Thyroid gland (tissue), 4 donors: ENCODE data around the gene ITGAV. TPM values are rescaled to one million over a fixed set of nuclear protein-coding genes. Genes with fewer than 3 reads are reported as not detected.

Source experiments
- DNase-seq, 2 donors: peaks; one replicate each; pipeline ENCODE4 v3.0.0-alpha.2; 2019
- H3K27ac ChIP-seq, 3 donors: fragments of 200-600 bp; sonication (generic); 1 replicate in 2 of 3; 2 replicates in 1 of 3; pipeline ENCODE4 v1.5.1; 2016 to 2019; ENCODE audit warnings: mild to moderate bottlenecking in 1 of 3, moderate library complexity in 1 of 3
- H3K27me3 ChIP-seq: fragments of 200-600 bp; sonication (generic); one replicate; pipeline ENCODE4 v1.5.1; 2019
- H3K36me3 ChIP-seq, 2 donors: fragments of 200-600 bp; sonication (generic); one replicate each; pipeline ENCODE4 v1.5.1; 2016 to 2019
- H3K4me1 ChIP-seq, 2 donors: fragments of 200-600 bp; sonication (generic); one replicate each; pipeline ENCODE4 v1.5.1; 2017 to 2019
- H3K4me3 ChIP-seq, 3 donors: fragments of 200-600 bp; sonication (generic); replicated peaks in 1 of 3; 1 replicate in 2 of 3; 2 replicates in 1 of 3; pipeline ENCODE4 v1.5.1; 2016; ENCODE audit warnings: mild to moderate bottlenecking in 1 of 3
- H3K9me3 ChIP-seq: fragments of 200-600 bp; sonication (generic); one replicate; pipeline ENCODE4 v1.5.1; 2017
- CTCF ChIP-seq, 6 experiments: fragments of 200-600 bp in 3 of 6; fragments of 450-650 bp in 3 of 6; sonication (generic) in 3 of 6; IDR thresholded peaks; one replicate each; pipeline ENCODE4 v1.5.1; 2016 to 2019; ENCODE audit warnings: antibody characterized with exemption in 6 of 6, mild to moderate bottlenecking in 2 of 6, inconsistent platforms in 1 of 6, moderate library complexity in 1 of 6
- POLR2A ChIP-seq, 2 donors: fragments of 450-650 bp; IDR thresholded peaks; one replicate each; pipeline ENCODE4 v1.6.1; 2017; ENCODE audit warnings: antibody characterized with exemption in 2 of 2, mild to moderate bottlenecking in 2 of 2, moderate library complexity in 1 of 2
- WGBS, 2 donors: methylation state at CpG; one replicate each; pipeline ENCODE4 v1.1.5; 2017; 5-methylcytosine and 5-hydroxymethylcytosine counted together
- intact Hi-C: fragments of 100-400 bp; cut with DNase I; formaldehyde crosslinking; loops from one replicate; pipeline ENCODE4 v1.15.1; 2023
- total RNA-seq, 4 donors: library from RNA; depleted of rRNA; stranded (reverse); fragments of >200 nt; gene quantifications; one replicate each; pipeline ENCODE4 v1.2.3, GENCODE V29; 2016

Gene ITGAV
- total RNA-seq, 4 donors from 2014 or later = 136 to 186 (median 143) TPM

- Histone ChIP-seq H3K4me1 (no peaks in the 10 kb centered on the region), H3K27me3 (no peaks in the 10 kb centered on the region), H3K4me3 (no peak overlapping the region), H3K27ac (no peak overlapping the region), H3K36me3 (peaks cover 0 to under 1% of the 10 kb centered on the region in 2 donors), H3K9me3 (no peaks in the 10 kb centered on the region)
- WGBS, 2 donors = 72 to 78% methylated on average over 1 of the region's 1 CpG
- DNase-seq = no peak
- TF ChIP-seq CTCF (IDR thresholded peaks at IDR 0.05) (no peak), POLR2A (IDR thresholded peaks at IDR 0.05) (no peak)
- intact Hi-C loops = no loop called here
Observed at GRCh38 chr2:186629250-186629996, 39.6 kb downstream of the ITGAV start.

GRCh38 chr2:186632417-186632816 is 42.6 kb downstream of the ITGAV start:
- Histone ChIP-seq H3K4me3 (no peak overlapping the region), H3K36me3 (no peaks in the 10 kb centered on the region), H3K9me3 (no peaks in the 10 kb centered on the region), H3K27me3 (no peaks in the 10 kb centered on the region), H3K4me1 (no peaks in the 10 kb centered on the region), H3K27ac (no peak overlapping the region)
- no peak for DNase-seq
- WGBS, 2 donors = 96 to 100% methylated on average over 2 of the region's 2 CpGs
- intact Hi-C loops = no loop called here
- TF ChIP-seq CTCF (IDR thresholded peaks at IDR 0.05) (no peak), POLR2A (IDR thresholded peaks at IDR 0.05) (no peak)

GRCh38 chr2:186634701-186635100 is 44.8 kb downstream of the ITGAV start:
- no peaks in the 10 kb centered on the region for H3K4me1 ChIP-seq
- no peak overlapping the region for H3K4me3 ChIP-seq
- TF ChIP-seq CTCF (IDR thresholded peaks at IDR 0.05) = no peak
- no peak for TF ChIP-seq POLR2A (IDR thresholded peaks at IDR 0.05)
- H3K27me3 ChIP-seq = no peaks in the 10 kb centered on the region
- no peaks in the 10 kb centered on the region for H3K36me3 ChIP-seq
- no peak overlapping the region for H3K27ac ChIP-seq
- no peaks in the 10 kb centered on the region for H3K9me3 ChIP-seq
- DNase-seq = no peak
- intact Hi-C loops = no loop called here

- no peak for DNase-seq
- TF ChIP-seq POLR2A (IDR thresholded peaks at IDR 0.05) (no peak), CTCF (IDR thresholded peaks at IDR 0.05) (no peak)
- intact Hi-C loops = no loop called here
- 94 to 95% methylated on average over 11 of the region's 11 CpGs for WGBS, 2 donors
- H3K27me3 ChIP-seq = no peaks in the 10 kb centered on the region
- no peak overlapping the region for H3K4me3 ChIP-seq
- H3K27ac ChIP-seq = no peak overlapping the region
- H3K9me3 ChIP-seq = no peaks in the 10 kb centered on the region
- H3K36me3 ChIP-seq = peaks cover 0 to 2% of the 10 kb centered on the region in 2 donors
- H3K4me1 ChIP-seq = no peaks in the 10 kb centered on the region
Observed at GRCh38 chr2:186636800-186637496, 47.1 kb downstream of the ITGAV start.

GRCh38 chr2:186637497-186637800 is 47.6 kb downstream of the ITGAV start:
- no peaks in the 10 kb centered on the region for H3K9me3 ChIP-seq
- intact Hi-C loops = no loop called here
- H3K27me3 ChIP-seq = no peaks in the 10 kb centered on the region
- no peak overlapping the region for H3K27ac ChIP-seq
- H3K4me1 ChIP-seq = no peaks in the 10 kb centered on the region
- TF ChIP-seq POLR2A (IDR thresholded peaks at IDR 0.05) (no peak), CTCF (IDR thresholded peaks at IDR 0.05) (no peak)
- peaks cover 0 to 2% of the 10 kb centered on the region in 2 donors for H3K36me3 ChIP-seq
- H3K4me3 ChIP-seq = no peak overlapping the region
- DNase-seq = no peak
